RWPE2 (cell line): ENCODE data around the gene STRIP2.
"Not testable (repeated sequence)": the region's sequence is repeated elsewhere in the genome, so short reads cannot be mapped to it uniquely, and the experiment has no call there.

ENCODE experiments used
- ATAC-seq: fragments of 200-7000 bp; cut with Tn5 transposase; 3 replicates; pipeline ENCODE4 v1.9.1; 2021; ENCODE audit warnings: low read depth
- DNase-seq: peaks from one replicate; pipeline ENCODE4 v3.0.0-alpha.2; 2020; ENCODE audit warnings: low spot score
- H3K27ac ChIP-seq: fragments of 450-650 bp; 2 replicates; pipeline ENCODE4 v1.5.1; 2017; ENCODE audit warnings: mild to moderate bottlenecking; ENCODE audit not compliant: poor library complexity, severe bottlenecking
- H3K27me3 ChIP-seq: fragments of 250-450 bp; sonication (Bioruptor Pico); 2 replicates; pipeline ENCODE4 v1.5.1; 2021; ENCODE audit warnings: mild to moderate bottlenecking, moderate library complexity; ENCODE audit not compliant: insufficient read depth, poor library complexity, severe bottlenecking
- H3K36me3 ChIP-seq: fragments of 250-450 bp; sonication (Bioruptor Pico); 2 replicates; pipeline ENCODE4 v1.5.1; 2020; ENCODE audit warnings: low read depth, mild to moderate bottlenecking, moderate library complexity
- H3K4me1 ChIP-seq: fragments of 250-450 bp; sonication (Bioruptor Pico); 2 replicates; pipeline ENCODE4 v1.5.1; 2021; ENCODE audit warnings: mild to moderate bottlenecking, moderate library complexity; ENCODE audit not compliant: insufficient read depth, poor library complexity, severe bottlenecking
- H3K4me3 ChIP-seq: fragments of 250-450 bp; sonication (Bioruptor Pico); 2 replicates; pipeline ENCODE4 v1.5.1; 2021; ENCODE audit warnings: mild to moderate bottlenecking, moderate library complexity; ENCODE audit not compliant: severe bottlenecking
- H3K9me3 ChIP-seq: fragments of 250-450 bp; sonication (Bioruptor Pico); 2 replicates; pipeline ENCODE4 v1.5.1; 2021; ENCODE audit warnings: mild to moderate bottlenecking, moderate library complexity; ENCODE audit not compliant: severe bottlenecking
- CTCF ChIP-seq: fragments of 450-650 bp; IDR thresholded peaks from one replicate; pipeline ENCODE4 v1.5.1; 2017; ENCODE audit warnings: mild to moderate bottlenecking, moderate library complexity; ENCODE audit not compliant: poor library complexity, severe bottlenecking

STRIP2 gene

DNA sequence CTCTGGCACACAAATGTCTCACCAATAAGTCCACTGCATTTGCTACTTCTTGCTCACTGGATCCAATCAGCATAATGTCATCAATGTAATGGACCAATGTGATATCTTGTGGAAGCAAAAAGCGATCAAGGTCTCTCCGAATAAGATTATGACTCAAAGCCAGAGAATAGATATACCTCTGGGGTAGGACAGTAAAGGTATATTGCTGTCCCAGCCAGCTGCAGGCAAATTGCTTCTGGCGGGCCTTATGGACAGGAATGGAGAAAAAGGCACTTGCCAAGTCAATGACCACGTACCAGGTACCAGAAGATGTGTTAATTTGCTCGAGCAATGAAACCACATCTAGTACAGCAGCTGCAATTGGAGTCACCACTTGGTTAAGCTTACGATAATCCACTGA is 13.2 kb downstream of the STRIP2 start:
- DNase-seq, H3K4me1 ChIP-seq, ATAC-seq, H3K27ac ChIP-seq, H3K27me3 ChIP-seq, H3K9me3 ChIP-seq, H3K4me3 ChIP-seq: not testable (repeated sequence)
- H3K36me3 ChIP-seq, result peaks cover 15% of the 10 kb centered on the region

DNA sequence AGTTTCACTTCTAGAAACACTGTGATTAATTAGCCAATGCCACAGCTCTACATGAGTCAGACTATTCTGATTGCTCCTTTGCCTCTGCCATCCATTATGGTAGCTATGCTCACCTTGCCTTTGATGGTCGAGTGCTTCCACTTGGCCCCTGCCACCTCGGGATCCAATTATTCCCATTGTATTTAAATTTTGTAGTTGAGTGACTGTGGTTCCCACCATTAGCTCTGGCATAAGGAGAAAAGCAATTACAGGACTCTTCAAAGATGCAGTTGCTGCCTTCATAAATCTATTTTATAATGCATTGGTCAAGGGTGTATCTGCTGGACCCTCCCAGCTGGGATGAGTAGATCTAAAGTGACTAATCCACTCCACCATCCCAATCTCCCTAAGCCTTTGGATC is 14.4 kb downstream of the STRIP2 start:
- H3K9me3 ChIP-seq, H3K27ac ChIP-seq, ATAC-seq, H3K4me3 ChIP-seq, DNase-seq, H3K27me3 ChIP-seq: not testable (repeated sequence)
- H3K36me3 ChIP-seq, result peaks cover 15% of the 10 kb centered on the region
- peaks cover 13% of the 10 kb centered on the region for H3K4me1 ChIP-seq

GRCh38 chr7:129450295-129450694 is 16.1 kb downstream of the STRIP2 start:
- TF ChIP-seq CTCF, result no peak
- Histone ChIP-seq H3K9me3 (no peaks in the 10 kb centered on the region), H3K27me3 (no peaks in the 10 kb centered on the region), H3K4me3 (no peak overlapping the region), H3K27ac (no peak overlapping the region), H3K4me1 (peaks cover 17% of the 10 kb centered on the region), H3K36me3 (peaks cover 16% of the 10 kb centered on the region)
- DNase-seq (no peak), ATAC-seq (no peak)

DNA sequence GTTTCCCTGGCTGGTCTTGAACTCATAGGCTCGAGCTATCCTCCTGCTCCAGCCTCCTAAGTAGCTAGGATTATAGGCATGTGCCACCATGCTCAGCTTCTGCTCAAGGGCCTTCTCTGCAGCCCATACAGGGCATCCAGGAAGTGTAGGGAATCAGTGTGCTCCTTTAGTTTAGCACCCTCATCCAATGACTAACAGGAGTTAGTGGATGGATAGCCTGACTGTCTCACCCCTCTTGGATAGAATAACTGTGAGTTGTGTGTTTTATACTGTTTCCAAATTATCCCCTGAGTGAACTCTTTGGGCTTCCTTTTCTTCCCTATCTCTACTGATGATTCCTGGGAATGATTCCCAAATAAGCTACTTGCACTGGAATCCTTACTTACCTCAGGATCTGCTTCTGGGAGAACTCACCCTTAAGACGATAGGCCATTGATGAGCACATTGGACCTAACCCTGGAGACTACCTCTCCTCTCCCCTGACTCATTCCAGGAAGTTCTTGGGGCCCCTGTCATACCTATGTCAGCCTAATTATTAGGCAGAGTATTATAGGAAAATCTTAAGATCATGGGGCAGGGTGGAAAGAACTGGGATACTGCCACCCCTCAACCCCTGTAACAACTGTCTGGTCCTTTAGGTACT is 18.5 kb downstream of the STRIP2 start:
- DNase-seq (no peak), ATAC-seq (peak; percentile 62)
- no peaks in the 10 kb centered on the region for H3K9me3 ChIP-seq
- H3K4me1 ChIP-seq, result peaks cover 17% of the 10 kb centered on the region
- peaks cover 31% of the 10 kb centered on the region for H3K36me3 ChIP-seq
- H3K27me3 ChIP-seq, result no peaks in the 10 kb centered on the region
- H3K4me3 ChIP-seq, result no peak overlapping the region
- peak overlapping the region; percentile 19 for H3K27ac ChIP-seq
- TF ChIP-seq CTCF, result no peak

DNA sequence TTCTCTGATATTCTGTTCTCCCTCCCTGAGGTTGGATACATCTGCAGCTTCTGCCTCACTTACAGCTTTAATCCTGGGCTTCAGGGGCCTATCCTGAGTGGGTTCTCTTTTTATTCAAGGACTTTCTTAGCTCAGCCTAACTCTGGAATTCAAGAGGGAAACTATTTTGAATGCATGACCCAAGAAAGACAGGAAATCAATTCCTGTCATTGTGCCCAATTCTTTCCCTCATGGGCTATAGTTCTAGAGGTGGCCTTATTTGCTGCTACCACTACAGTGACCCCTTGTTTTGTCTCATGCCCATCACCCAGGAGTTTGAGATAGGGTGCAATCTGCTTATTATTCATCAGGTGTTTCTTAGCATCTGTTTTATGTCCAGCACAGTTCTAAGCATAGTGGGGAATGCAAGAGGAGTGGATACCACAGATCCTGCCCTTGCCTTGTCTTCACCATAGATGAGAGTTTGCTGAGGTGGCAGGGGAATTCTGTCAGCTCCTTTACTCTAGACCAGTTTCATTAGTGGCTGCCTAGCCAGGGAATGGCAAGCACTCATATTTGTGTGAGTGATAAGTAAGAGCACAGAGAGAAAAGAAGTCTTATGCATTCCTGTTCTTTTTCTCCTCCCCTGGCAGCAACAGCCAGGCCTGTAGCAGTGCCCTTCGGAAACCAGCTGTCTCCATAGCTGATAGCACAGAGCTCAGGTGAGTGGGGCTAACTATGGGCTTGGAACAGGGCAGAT is 19.4 kb downstream of the STRIP2 start:
- Histone ChIP-seq H3K4me1 (peaks cover 17% of the 10 kb centered on the region), H3K9me3 (no peaks in the 10 kb centered on the region), H3K27me3 (no peaks in the 10 kb centered on the region), H3K27ac (peak overlapping the region; percentile 19), H3K36me3 (peaks cover 38% of the 10 kb centered on the region), H3K4me3 (no peak overlapping the region)
- TF ChIP-seq CTCF, result no peak
- DNase-seq (no peak), ATAC-seq (no peak; the same call in 2 of the 3 replicates)

DNA sequence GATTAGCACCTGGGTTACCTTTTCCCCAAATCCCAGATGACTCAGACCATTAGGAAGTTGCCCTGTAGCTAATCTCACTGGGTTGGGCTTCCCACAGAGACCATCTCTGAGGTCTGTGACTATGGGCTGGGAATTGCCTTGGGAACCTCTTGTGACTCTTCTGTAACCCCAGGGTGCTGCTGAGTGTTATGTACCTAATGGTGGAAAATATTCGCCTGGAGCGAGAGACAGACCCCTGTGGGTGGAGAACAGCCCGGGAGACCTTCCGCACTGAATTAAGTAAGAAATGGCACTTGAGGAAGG is 20.0 kb downstream of the STRIP2 start:
- H3K27ac ChIP-seq, result peak overlapping the region; percentile 19

More for the DNA sequence above, 20.0 kb downstream of the STRIP2 start:
- DNase-seq, result no peak
- Histone ChIP-seq H3K4me3 (no peak overlapping the region), H3K4me1 (peaks cover 17% of the 10 kb centered on the region), H3K27me3 (no peaks in the 10 kb centered on the region), H3K9me3 (no peaks in the 10 kb centered on the region), H3K36me3 (peaks cover 43% of the 10 kb centered on the region)
- TF ChIP-seq CTCF, result no peak
- ATAC-seq, result peak; percentile 84
